SK-N-SH (cell line): ENCODE data around the gene BMP7. TPM values are rescaled to one million over a fixed set of nuclear protein-coding genes. Genes with fewer than 3 reads are reported as not detected.
"Not testable (repeated sequence)": the region's sequence is repeated elsewhere in the genome, so short reads cannot be mapped to it uniquely, and the experiment has no call there.

Experiments used
- CTCF ChIA-PET: fragments of 300-600, 350-600 bp; formaldehyde crosslinking; extraction: SDS; loops from one replicate; lab custom pipeline; 2021; lab: Yijun Ruan, JAX
- POLR2A ChIA-PET: fragments of 350-600 bp; sonication (Branson Sonifier 250); formaldehyde crosslinking; extraction: SDS; loops from one replicate; lab custom pipeline; 2020; ENCODE audit warnings: antibody characterized with exemption, inconsistent platforms; lab: Yijun Ruan, JAX
- DNase-seq: peaks from one replicate; pipeline ENCODE4 v3.0.0; 2012
- H2AFZ ChIP-seq: fragments of 200-600 bp; sonication (generic); 2 replicates; pipeline ENCODE4 v1.8.1; 2016; ENCODE audit warnings: antibody characterized with exemption, mild to moderate bottlenecking, low read depth
- H3F3A ChIP-seq: fragments of 200-600 bp; sonication (generic); replicated peaks from 2 replicates; pipeline ENCODE3; 2016; ENCODE audit warnings: antibody characterized with exemption, mild to moderate bottlenecking; ENCODE audit not compliant: insufficient read depth
- H3K27ac ChIP-seq, 2 experiments: fragments of 200-500 bp in 1 of 2; fragments of 200-600 bp in 1 of 2; sonication (Bioruptor generic) in 1 of 2; sonication (generic), shearing (Covaris generic) in 1 of 2; 2 replicates each; pipeline versions ENCODE4 v1.5.1 to v1.6.1; 2014 to 2016; ENCODE audit warnings: low read depth in 2 of 2, inconsistent platforms in 1 of 2, low read length in 1 of 2, mild to moderate bottlenecking in 1 of 2, mixed read lengths in 1 of 2
- H3K27me3 ChIP-seq: fragments of 200-600 bp; sonication (generic), shearing (Covaris generic); 2 replicates; pipeline ENCODE4 v1.6.1; 2016; ENCODE audit warnings: mixed run types; ENCODE audit not compliant: insufficient read depth
- H3K36me3 ChIP-seq, 2 experiments: fragments of 200-500 bp in 1 of 2; fragments of 200-600 bp in 1 of 2; sonication (Bioruptor generic) in 1 of 2; sonication (generic) in 1 of 2; replicated peaks in 1 of 2; 2 replicates each; pipeline versions ENCODE3 to v1.5.1; 2014 to 2016; ENCODE audit warnings: low read length in 1 of 2, mild to moderate bottlenecking in 1 of 2; ENCODE audit not compliant: insufficient read depth in 2 of 2, control insufficient read depth in 1 of 2
- H3K4me1 ChIP-seq, 2 experiments: fragments of 200-500 bp in 1 of 2; fragments of 200-600 bp in 1 of 2; sonication (Bioruptor generic) in 1 of 2; sonication (generic), shearing (Covaris generic) in 1 of 2; 2 replicates each; pipeline versions ENCODE4 v1.5.1 to v1.6.1; 2014 to 2016; ENCODE audit warnings: low read depth in 1 of 2, low read length in 1 of 2, mixed run types in 1 of 2; ENCODE audit not compliant: insufficient read depth in 2 of 2, control insufficient read depth in 1 of 2
- H3K4me2 ChIP-seq: fragments of 200-600 bp; sonication (generic), shearing (Covaris generic); 2 replicates; pipeline ENCODE4 v1.6.1; 2017; ENCODE audit warnings: mixed run types
- H3K4me3 ChIP-seq, 2 experiments: fragments of 200-500 bp in 1 of 2; fragments of 200-600 bp in 1 of 2; sonication (Bioruptor generic) in 1 of 2; sonication (generic), shearing (Covaris generic) in 1 of 2; 2 replicates each; pipeline versions ENCODE4 v1.5.1 to v1.8.1; 2014 to 2016; ENCODE audit warnings: low read depth in 2 of 2, inconsistent platforms in 1 of 2, low read length in 1 of 2, mild to moderate bottlenecking in 1 of 2, mixed read lengths in 1 of 2, moderate library complexity in 1 of 2
- H3K79me2 ChIP-seq: fragments of 200-600 bp; sonication (generic); 2 replicates; pipeline ENCODE4 v1.8.1; 2017; ENCODE audit warnings: mild to moderate bottlenecking; ENCODE audit not compliant: insufficient read depth
- H3K9ac ChIP-seq: fragments of 200-600 bp; sonication (generic); 2 replicates; pipeline ENCODE4 v1.6.1; 2017; ENCODE audit warnings: mixed run types
- H3K9me2 ChIP-seq: fragments of 200-600 bp; sonication (generic); 2 replicates; pipeline ENCODE4 v1.6.1; 2017; ENCODE audit warnings: mixed run types
- H3K9me3 ChIP-seq: fragments of 200-600 bp; sonication (generic); 2 replicates; pipeline ENCODE4 v1.6.1; 2017; ENCODE audit warnings: mixed run types, mild to moderate bottlenecking, moderate library complexity
- H4K20me1 ChIP-seq: fragments of 200-600 bp; sonication (generic); 2 replicates; pipeline ENCODE4 v1.6.1; 2017; ENCODE audit warnings: mild to moderate bottlenecking, mixed run types; ENCODE audit not compliant: insufficient read depth
- ELF1 ChIP-seq: IDR thresholded peaks from 2 replicates; pipeline ENCODE4 v1.4.0; 2012
- EP300 ChIP-seq, 2 experiments: IDR thresholded peaks; 2 replicates each; pipeline versions ENCODE4 v1.4.0 to v1.6.1; 2012; ENCODE audit warnings: borderline replicate concordance in 1 of 2, low read depth in 1 of 2, low read length in 1 of 2
- EZH2phosphoT487 ChIP-seq: fragments of 200-600 bp; sonication (generic); IDR thresholded peaks from 2 replicates; pipeline ENCODE4 v1.6.1; 2017; ENCODE audit warnings: low read depth, mixed run types, mild to moderate bottlenecking, antibody characterized with exemption, moderate library complexity, borderline replicate concordance
- FOSL2 ChIP-seq: IDR thresholded peaks from 2 replicates; pipeline ENCODE4 v1.4.0; 2012; ENCODE audit warnings: low read depth, mild to moderate bottlenecking, moderate library complexity, borderline replicate concordance
- GATA2 ChIP-seq: sonication (generic); formaldehyde crosslinking; IDR thresholded peaks from 2 replicates; pipeline ENCODE4 v1.5.0; 2020; ENCODE audit warnings: mild to moderate bottlenecking, missing genetic modification reagents
- IRF3 ChIP-seq: fragments of 150-350 bp; IDR thresholded peaks from 2 replicates; pipeline ENCODE4 v1.6.1; 2016; ENCODE audit warnings: mild to moderate bottlenecking, low read depth, low read length
- JUND ChIP-seq: IDR thresholded peaks from 2 replicates; pipeline ENCODE4 v1.4.0; 2012
- MEF2A ChIP-seq: IDR thresholded peaks from 2 replicates; pipeline ENCODE4 v1.4.0; 2012; ENCODE audit warnings: low read depth, borderline replicate concordance
- MXI1 ChIP-seq: IDR thresholded peaks from 2 replicates; pipeline ENCODE4 v1.6.1; 2012; ENCODE audit warnings: mild to moderate bottlenecking, low read depth, low read length, improper control_type of control experiment
- RAD21 ChIP-seq: IDR thresholded peaks from 2 replicates; pipeline ENCODE4 v1.6.1; 2012; ENCODE audit warnings: mild to moderate bottlenecking, low read length
- SMC3 ChIP-seq: IDR thresholded peaks from 2 replicates; pipeline ENCODE4 v1.6.1; 2012; ENCODE audit warnings: low read depth, low read length, improper control_type of control experiment
- TAF1 ChIP-seq: IDR thresholded peaks from 2 replicates; pipeline ENCODE4 v1.6.1; 2012; ENCODE audit warnings: low read depth, mild to moderate bottlenecking, low read length, moderate library complexity, borderline replicate concordance
- TCF12 ChIP-seq: IDR thresholded peaks from 2 replicates; pipeline ENCODE4 v1.4.0; 2012
- YY1 ChIP-seq: IDR thresholded peaks from 2 replicates; pipeline ENCODE4 v1.4.0; 2012; ENCODE audit warnings: low read depth, mild to moderate bottlenecking
- WGBS: methylation state at CpG from one replicate; pipeline ENCODE4 v1.1.6; 2017; ENCODE audit warnings: low lambda C conversion rate; 5-methylcytosine and 5-hydroxymethylcytosine counted together
- polyA plus RNA-seq, 3 experiments: library from polyadenylated mRNA; depleted of rRNA; stranded (reverse); fragments of >200 nt; gene quantifications; 2 replicates each; pipeline ENCODE4 v1.2.3, GENCODE V29; 2012
- TF ChIP-seq, protein P1 (sequence below): fragments of 150-350 bp; IDR thresholded peaks from 2 replicates; pipeline ENCODE4 v1.6.1; 2017; ENCODE audit warnings: antibody characterized with exemption, low read length, low read depth, borderline replicate concordance

BMP7 gene
- polyA plus RNA-seq, 1 of the 3 experiments (the other 2 are of a cell fraction), result not detected

- TF ChIP-seq EP300 (IDR thresholded peaks at IDR 0.05; ENCODE audit: borderline replicate concordance in 1 of 2, low read depth in 1 of 2, low read length in 1 of 2) (no peak), TAF1 (no peak), YY1 (no peak), MXI1 (no peak)
- TF ChIP-seq, protein P1, sequence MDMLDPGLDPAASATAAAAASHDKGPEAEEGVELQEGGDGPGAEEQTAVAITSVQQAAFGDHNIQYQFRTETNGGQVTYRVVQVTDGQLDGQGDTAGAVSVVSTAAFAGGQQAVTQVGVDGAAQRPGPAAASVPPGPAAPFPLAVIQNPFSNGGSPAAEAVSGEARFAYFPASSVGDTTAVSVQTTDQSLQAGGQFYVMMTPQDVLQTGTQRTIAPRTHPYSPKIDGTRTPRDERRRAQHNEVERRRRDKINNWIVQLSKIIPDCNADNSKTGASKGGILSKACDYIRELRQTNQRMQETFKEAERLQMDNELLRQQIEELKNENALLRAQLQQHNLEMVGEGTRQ, result no peak
- TF ChIP-seq, all 33 proteins: peak for 0
Observed at GRCh38 chr20:57240581-57241362, 25.7 kb downstream of the BMP7 start (continued).

DNA sequence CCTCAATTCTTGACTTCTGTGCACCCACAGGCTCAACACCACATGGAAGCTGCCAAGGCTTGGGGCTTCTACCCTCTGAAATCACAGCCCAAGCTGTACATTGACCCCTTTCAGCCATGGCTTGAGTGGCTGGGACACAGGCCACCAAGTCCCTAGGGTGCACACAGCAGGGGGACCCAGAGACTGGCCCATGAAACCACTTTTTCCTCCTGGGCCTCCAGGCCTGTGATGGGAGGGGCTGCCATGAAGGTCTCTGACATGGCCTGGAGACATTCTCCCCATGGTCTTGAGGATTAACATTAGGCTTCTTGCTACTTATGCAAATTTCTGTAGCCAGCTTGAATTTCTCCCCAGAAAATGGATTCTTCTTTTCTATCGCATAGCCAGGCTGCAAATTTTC, 26.7 kb downstream of the BMP7 start:
- H3K4me2 ChIP-seq, H4K20me1 ChIP-seq, H3K27me3 ChIP-seq, H3K79me2 ChIP-seq, H3K4me3 ChIP-seq, H3K9me2 ChIP-seq, H3K9ac ChIP-seq, POLR2A ChIA-PET, DNase-seq, H2AFZ ChIP-seq, H3K9me3 ChIP-seq, H3K27ac ChIP-seq, H3F3A ChIP-seq, H3K36me3 ChIP-seq: not testable (repeated sequence)
- CTCF ChIA-PET, result interaction anchor here (1.2 to 1.4 kb wide), 2 partner anchors 18 to 19 kb away, joined by 3 read pairs; no protein-coding TSS in a partner anchor
- peaks cover 0 to 38% of the 10 kb centered on the region in 2 experiments; a peak in 1 of 4 replicates for H3K4me1 ChIP-seq
- WGBS, result 100% methylated on average over 1 of the region's 1 CpG

GRCh38 chr20:57239324-57239723, 27.1 kb downstream of the BMP7 start:
- WGBS, result 29% methylated on average over 2 of the region's 4 CpGs
- H3K9me3 ChIP-seq, H3K4me3 ChIP-seq, H3K79me2 ChIP-seq, H3K27ac ChIP-seq, H3K9me2 ChIP-seq, POLR2A ChIA-PET, H3K36me3 ChIP-seq, H3K27me3 ChIP-seq, H3F3A ChIP-seq, H3K4me2 ChIP-seq, H2AFZ ChIP-seq, H3K9ac ChIP-seq, DNase-seq, H4K20me1 ChIP-seq: not testable (repeated sequence)
- CTCF ChIA-PET, result interaction anchor here (1.2 to 1.4 kb wide), 2 partner anchors 18 to 19 kb away, joined by 3 read pairs; no protein-coding TSS in a partner anchor
- H3K4me1 ChIP-seq, result peaks cover 0 to 35% of the 10 kb centered on the region in 2 experiments; a peak in 1 of 4 replicates

GRCh38 chr20:57238089-57238488, 28.4 kb downstream of the BMP7 start:
- no peaks in the 10 kb centered on the region for H3K9me3 ChIP-seq
- TF ChIP-seq MEF2A, result no peak
- no peak for TF ChIP-seq JUND
- TF ChIP-seq ELF1, result no peak
- no peak for TF ChIP-seq TAF1
- TF ChIP-seq RAD21, result no peak
- no peak for TF ChIP-seq SMC3
- TF ChIP-seq GATA2, result no peak
- no peak for TF ChIP-seq EP300 (IDR thresholded peaks at IDR 0.05; ENCODE audit: borderline replicate concordance in 1 of 2, low read depth in 1 of 2, low read length in 1 of 2)
- TF ChIP-seq IRF3, result no peak
- no peak for TF ChIP-seq TCF12
- TF ChIP-seq FOSL2, result no peak
- no peak for TF ChIP-seq EZH2phosphoT487

More at GRCh38 chr20:57238089-57238488, 28.4 kb downstream of the BMP7 start:
- H3K9ac ChIP-seq, result no peak overlapping the region
- DNase-seq, result no peak
- H3K4me3 ChIP-seq, result no peak overlapping the region
- H3K4me1 ChIP-seq, result peaks cover 0 to 22% of the 10 kb centered on the region in 2 experiments; a peak in 1 of 4 replicates
- no peaks in the 10 kb centered on the region for H3F3A ChIP-seq
- ChIA-PET POLR2A (no interaction called here), CTCF (no interaction called here)
- H3K9me2 ChIP-seq, result no peaks in the 10 kb centered on the region
- no peak overlapping the region for H2AFZ ChIP-seq
- no peaks in the 10 kb centered on the region for H3K27me3 ChIP-seq
- H3K36me3 ChIP-seq, result no peaks in the 10 kb centered on the region
- no peak overlapping the region for H3K4me2 ChIP-seq
- H3K27ac ChIP-seq, result no peak overlapping the region
- H4K20me1 ChIP-seq, result no peaks in the 10 kb centered on the region
- 39% methylated on average over 4 of the region's 4 CpGs for WGBS
- H3K79me2 ChIP-seq, result no peaks in the 10 kb centered on the region
